NAMALWA (cell line): ENCODE measurements around the gene PRSS33.

ENCODE experiments used
- DNase-seq: peaks from one replicate; pipeline ENCODE4 v3.0.0-alpha.2; 2015; ENCODE audit warnings: low spot score

The PRSS33 gene

DNA sequence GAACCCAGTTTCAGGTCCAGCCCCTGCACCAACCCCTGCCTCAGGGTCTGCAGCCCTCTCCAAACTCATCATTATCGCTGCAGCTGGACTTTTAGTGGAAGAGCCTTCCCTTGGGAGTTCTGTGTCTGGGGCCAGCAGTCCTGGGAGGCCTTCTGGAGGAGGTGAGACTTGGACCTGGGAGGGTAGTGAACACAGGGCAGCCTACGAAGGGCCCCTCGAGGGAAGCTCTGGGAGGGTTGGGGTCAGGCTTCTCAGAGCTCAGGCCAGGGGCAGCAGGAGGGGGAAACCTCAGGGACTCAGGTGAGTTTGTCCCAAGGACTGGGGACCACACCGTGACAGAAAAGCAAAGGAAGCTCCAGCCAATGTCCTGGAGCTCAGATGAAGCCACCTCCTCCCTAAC is 46.2 kb downstream of the PRSS33 start:
- DNase-seq: no peak

DNA sequence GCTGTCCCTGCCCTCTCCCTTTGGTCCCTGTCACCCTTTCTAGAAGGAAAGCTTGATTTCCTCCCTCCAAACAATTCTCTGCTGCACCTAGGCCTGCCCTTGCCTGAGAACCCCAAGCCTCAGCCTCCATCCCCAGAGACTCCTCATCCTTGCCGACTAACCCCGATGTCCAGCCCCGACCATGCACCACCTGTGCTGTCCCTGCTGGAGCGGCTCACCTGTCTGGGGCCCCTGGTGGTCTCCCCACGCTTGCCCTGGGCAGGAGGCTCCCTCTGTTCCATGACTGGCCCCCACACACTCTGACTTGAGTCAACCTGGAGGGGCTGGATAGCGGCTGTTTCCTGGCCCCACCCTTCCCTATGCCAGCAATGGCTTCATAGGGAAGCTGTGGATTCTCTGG is 46.9 kb downstream of the PRSS33 start:
- no peak for DNase-seq

DNA sequence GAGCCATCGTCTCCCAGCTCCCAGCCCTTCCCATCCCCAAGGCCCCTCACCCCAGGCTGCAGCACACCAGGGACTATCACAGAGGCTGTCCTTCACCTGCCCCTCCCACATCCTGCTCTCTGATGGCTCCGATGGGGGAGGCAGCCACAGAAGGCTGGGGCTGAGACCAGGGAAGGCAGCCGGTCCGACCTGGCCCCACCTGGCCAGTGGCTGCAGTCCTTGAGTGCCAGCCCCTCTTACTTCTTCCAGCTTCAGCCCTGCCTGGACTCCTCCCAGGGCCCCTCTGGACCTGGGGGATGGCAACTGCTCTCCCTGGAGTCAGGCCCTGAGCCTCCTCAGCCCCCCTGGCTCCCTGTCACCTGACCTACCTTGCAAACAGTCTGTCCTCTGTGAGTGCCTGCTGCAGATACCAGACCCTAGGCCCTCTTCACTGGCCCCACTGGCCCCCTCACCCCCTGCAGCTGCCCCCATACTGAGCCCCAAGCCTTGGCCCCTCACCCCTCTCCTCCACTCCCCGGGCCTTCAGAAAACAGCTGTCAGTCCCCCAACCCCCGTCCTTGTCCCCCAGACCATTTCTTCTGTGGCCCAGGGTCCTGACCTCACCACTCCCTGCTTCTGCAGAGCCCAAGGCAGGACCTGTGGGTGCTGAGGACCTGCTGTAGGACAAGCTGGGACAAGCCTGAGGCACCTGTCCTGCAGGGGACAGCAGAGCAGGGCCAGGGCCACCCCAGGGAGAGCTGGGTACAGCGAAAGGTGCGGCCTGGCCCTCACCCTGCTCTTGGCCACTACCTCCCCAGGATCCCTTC is 47.5 kb downstream of the PRSS33 start:
- DNase-seq: no peak

DNA sequence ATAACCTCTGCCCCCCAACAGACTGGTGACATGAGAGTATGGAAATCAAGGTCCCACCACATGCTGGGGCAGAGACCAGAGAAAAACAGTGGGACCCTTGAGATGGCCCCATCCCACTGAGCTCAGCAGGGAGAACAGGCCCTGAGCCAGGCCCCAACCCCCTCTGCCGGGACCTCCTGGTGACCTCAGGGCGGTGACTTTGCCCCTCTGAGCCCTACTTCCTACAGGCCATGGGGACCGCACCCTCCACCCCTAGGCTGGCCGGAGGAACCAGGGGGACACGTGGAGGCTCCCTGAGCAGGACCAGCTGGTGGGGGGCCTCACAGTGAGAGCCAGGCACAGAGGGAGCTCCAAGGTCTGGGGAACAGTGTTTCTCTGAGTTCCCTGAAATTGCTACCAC is 48.7 kb downstream of the PRSS33 start:
- DNase-seq: no peak

DNA sequence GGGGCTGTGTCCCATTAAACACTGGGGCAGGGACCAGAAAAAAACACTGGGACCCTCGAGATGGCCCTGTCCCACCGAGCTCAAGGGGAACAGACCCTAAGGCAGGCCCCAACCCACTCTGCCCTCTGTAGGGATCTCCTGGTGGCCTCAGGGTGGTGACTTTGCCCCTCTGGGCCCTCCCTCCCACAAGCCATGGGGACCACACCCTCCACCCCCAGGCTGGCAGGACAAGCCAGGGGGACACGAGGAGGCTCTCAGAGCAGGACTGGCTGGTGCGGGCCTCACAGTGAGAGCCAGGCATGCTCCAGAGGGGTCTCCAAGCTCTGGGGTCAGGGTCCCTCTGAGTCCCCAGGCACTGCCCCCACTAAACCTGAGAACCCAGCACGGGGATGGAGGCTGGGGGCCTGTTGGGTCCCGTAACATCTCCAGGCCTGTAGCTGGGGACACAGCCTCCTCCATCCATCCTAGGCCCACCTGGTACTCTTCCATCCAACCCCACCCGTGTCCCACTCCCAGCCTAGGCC is 49.4 kb downstream of the PRSS33 start:
- no peak for DNase-seq

DNA sequence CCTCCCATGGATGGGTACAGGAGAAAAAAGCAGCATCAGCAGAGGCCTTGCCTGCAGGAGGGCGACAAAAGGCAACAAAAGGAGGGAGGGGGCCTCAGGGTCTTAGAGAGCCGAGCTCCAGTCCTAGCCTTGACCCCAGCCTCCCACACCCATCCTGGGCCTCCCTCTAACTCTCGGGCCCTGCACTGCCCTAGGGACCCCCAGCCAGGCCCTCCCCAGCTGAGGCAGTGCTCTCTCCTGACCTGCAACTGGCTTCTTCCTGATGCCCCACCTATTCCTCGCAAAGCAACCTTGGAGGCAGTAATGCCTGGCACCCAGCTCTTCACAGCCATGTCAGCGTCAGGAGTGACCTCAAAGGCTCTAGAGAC is 50.1 kb downstream of the PRSS33 start:
- DNase-seq: no peak

DNA sequence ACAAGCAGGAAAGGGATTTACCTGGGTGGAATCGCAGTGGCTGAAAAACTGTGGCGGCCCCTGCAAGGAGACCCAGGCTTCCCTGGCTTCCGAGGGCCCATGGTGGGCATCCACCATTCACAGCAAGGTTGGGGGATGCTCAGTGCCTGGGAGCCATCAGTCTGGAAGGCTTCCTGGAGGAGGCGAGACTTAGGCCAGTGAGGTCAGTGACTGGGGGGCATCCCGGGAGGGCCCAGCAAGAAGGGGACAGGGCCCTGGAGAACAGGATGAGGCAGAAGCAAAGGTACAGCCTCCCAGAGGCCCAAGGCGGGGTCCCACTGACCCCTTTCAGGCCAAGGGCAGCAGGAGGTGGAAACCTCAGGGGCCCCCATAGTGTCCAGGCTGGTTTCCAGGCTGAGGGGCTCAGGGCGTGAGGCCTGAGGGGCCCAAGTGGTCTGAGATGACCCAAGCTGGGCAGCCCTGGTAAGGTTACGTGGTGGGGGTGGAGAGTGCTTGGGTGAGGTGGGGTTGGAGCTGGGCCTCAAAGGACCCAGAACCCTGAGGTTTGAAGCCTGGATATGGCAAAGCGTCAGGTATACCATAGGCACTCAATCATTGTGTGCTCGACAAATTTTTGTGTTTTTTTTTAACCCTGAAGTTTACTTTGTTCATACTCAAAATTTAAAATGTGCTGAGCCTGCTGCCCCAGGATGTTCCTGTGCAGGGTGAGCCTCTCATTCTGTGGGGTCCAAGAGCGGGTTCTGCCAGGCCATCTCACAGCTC is 50.7 kb downstream of the PRSS33 start:
- DNase-seq: no peak

DNA sequence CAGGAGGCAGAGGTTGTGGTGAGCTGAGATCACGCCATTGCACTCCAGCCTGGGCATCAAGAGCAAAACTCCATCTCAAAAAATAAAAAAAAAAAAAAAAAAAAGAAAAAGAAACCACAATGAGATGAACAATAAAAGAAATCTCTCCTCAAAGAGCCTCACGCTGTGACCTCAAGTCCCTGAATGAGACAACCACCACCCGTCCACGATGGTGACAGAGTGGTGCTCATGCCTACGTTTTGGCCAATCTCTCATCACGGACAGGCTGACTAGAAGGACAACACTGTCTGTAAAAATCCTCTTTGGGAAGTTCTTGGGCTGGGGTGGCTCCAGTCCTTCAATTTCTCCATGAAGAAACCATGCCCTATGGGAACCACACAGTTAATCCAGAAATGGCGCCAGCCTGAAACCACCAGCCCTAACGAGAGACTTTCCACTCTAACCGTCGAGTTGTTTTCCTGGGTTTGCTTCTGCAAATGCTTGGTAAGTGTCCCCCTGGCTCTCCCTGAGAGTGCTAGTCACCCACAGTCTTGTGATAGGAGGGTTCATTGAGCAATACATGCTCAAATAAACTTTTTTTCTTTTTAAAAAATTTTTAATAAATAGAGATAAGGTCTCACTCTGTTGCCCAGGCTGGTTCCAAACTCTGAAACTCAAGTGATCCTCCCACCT is 52.4 kb downstream of the PRSS33 start:
- no peak for DNase-seq
